Stimulated activated CD4-positive, alpha-beta T cell treated with anti-CD3 and anti-CD28 coated beads, Interleukin-4, amount 100 ng/mL, for 48 hours (primary cell): Measurements from ENCODE around the gene LCN2.

Experiments used
- DNase-seq, 2 donors: peaks; one replicate each; pipeline ENCODE4 v3.0.0-alpha.2; 2020; ENCODE audit warnings: low read depth in 2 of 2

The LCN2 gene

DNA sequence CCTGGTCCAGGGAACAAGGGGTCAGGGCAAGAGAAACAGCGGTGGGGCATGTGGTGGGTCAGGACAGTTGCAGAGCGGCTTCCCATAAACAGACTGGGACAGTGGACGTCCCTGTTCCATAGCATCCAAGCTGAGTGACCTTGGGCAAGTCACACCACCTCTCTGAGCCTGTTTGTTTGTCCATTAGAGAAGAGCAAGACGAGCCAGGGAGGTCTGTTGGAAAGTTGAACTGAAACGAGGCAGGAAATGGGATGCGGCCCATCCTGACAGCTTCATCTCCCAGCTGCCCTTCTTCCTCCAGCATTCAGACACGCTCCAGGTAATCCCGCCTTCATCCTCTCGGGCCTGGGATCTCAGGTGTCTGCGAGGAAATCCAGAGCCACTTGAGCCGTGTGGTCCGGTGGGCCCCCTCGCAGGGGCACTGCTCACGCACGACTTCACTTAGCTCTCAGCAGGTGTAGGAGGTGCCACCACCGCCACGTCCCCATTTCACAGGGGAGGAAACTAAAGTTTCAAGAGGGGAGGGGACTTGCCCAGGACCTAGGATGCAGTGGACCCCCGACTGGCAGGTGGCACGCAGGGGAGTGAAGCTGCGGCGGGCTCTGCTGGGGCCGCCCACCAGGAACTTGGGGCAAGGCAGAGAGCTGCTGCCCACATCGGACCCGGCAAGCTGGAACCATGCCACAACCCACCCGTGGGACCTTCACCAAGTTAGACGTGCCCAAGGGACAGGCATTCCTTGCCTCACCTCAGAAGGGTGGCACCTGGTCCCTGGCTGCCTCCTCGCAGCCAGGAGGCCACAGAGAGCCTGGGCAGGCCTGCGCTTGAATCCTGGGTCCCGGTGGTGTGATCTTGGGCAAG, 34.7 kb upstream of the LCN2 start:
- no peak for DNase-seq

GRCh38 chr9:128115187-128116103, 33.8 kb upstream of the LCN2 start:
- DNase-seq = no peak

- no peak for DNase-seq
Observed at GRCh38 chr9:128116104-128117083, 32.9 kb upstream of the LCN2 start.

- DNase-seq = peak; percentile 95 to 99
Observed at GRCh38 chr9:128117613-128118471, 31.4 kb upstream of the LCN2 start.

DNA sequence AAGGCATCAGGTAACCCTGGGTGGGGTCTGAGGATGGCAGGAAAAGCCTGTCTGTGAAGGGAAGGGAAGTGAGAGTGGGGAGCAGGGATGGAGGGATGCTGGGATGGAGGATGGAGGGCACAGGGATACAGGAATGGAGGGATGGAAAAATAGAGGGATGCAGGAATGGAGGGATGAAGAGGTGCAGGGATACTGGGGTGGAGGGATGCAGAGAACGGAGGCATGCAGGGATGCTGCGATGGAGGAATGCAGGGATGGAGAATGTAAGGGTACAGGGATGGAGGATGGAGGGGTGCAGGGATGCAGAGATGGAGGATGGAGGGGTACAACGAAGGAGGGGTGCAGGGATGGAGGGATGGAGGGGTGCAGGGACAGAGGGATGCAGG, 30.8 kb upstream of the LCN2 start:
- no peak for DNase-seq

GRCh38 chr9:128118971-128119665, 30.1 kb upstream of the LCN2 start:
- no peak for DNase-seq

- no peak for DNase-seq
Observed at GRCh38 chr9:128120061-128120740, 29.1 kb upstream of the LCN2 start.

DNA sequence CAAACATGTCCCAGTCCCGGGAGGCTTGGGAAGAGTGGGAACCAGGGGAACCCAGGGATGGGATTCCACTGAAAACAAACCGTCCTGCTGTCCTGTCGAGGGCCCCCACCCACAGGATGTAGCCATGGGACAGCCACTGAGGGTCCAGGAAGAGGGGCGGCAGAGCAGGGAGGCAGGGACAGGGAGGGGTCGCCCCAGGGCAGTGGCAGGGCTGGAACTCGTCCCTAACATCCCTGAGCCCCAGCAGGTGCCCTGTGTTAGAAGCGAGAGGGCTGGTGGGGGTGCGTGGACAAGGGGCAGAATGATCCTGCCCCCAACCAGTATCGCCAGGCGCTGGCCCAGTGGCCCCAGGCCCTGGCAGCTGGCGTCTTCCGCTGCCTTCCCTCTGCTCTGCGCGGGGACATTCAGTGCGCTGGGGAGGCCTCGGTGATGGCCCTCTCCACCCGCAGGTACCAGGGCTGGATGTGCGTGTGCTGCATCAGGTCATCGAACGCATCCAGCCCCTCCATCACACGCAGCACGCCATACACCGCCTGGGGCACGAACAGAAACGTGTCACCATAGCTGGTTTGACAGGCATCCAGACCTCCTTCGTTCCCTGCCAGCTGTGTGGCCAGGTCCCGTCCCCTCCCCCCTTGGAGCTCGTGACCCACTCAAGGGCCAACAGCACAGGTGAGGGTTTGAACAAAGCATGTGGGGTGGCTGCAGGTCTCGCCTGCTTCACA, 28.4 kb upstream of the LCN2 start:
- no peak for DNase-seq

- no peak for DNase-seq
Observed at GRCh38 chr9:128121466-128121810, 27.8 kb upstream of the LCN2 start.

- DNase-seq = no peak
Observed at GRCh38 chr9:128121924-128122808, 27.1 kb upstream of the LCN2 start.

GRCh38 chr9:128122809-128123175, 26.5 kb upstream of the LCN2 start:
- no peak for DNase-seq

- DNase-seq = no peak
Observed at GRCh38 chr9:128123451-128124080, 25.7 kb upstream of the LCN2 start.

DNA sequence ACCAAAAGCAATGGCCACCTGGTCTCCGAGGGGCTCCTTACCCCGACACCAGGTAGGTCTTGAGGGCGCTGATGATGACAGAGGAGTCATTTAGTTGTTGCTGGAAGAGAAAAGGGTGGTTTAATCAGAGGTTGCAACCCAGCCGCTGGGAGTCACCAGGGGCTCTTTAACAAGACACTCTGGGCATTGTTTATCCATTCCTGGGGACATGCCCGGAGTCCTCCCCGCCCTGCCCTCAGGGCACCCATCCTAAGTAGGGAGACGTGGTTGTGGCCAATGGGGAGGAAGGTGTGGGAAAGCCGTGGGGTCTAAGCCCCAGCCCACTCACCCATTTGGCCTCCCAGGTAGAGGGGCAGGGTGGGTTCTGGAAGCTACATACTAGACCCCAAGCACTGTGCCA, 24.8 kb upstream of the LCN2 start:
- no peak for DNase-seq

- DNase-seq = peak in 1 of 2 donors; percentile 41
Observed at GRCh38 chr9:128124873-128125579, 24.2 kb upstream of the LCN2 start.

- DNase-seq = no peak
Observed at GRCh38 chr9:128125580-128126354, 23.5 kb upstream of the LCN2 start.

DNA sequence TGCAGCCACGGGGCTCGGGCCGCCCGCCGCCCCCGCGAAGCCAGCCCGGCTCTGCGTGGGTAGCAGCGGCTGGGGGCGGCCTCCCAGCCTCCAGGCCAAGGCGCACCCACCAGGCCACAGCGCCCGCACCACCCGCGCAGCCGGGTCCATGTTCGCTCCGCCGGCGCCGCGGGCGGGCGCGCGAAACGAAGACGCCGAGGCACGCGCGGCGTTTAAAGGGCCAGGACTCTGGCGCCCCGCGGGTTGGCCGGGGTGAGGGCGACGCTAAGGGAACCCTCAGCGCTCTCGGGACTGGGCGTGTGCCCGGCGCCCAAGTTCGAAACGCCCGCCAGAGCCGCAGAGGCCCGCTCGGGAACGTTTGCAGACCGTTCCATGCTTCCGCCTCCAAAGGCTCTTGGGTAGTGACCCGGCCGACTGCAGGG, 21.7 kb upstream of the LCN2 start, which contains the start of gene PTGES2:
Gene PTGES2, minus strand, starts transcription at position 162 of the 422 bp plus-strand sequence. Its CDS starts 12 bp downstream, at position 150.
- DNase-seq = peak; percentile 71 to 75
